ENCODE data around the gene SLC24A3.

DNA sequence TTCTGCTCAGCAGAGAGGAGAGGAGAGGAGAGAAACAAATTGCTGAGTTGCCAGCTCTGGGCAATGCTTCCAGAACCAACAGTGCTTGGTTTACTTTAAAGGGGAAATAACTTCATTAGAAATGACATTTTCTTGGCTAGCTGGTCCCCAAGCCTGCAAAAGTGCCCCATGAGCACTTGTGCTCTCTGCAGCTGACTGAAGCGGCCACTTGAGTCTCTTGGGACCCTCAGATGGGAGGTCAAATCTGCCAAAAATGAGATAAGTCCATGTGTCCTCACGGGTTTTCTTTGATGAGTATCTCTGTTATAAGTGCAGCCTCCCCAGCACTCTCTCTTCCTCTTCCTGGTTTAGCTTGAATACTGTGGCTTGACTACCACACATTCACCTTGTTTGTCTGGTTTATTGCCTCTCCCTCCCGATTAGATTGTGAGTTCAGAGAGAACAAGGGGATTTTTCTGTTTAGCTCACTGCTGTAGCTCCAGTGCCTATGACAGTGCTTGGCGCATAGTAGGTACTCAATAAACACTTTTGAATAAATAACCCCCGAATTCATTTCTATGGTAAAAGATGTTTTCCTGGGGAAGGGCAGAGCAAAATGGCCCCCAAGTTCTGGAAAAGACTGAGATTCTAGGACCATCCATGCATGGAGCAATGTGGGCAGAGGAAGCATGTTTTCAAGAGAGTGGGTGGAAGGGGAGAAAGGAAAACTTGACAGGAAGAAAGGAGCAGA is 538.6 kb downstream of the SLC24A3 start:
- TF ChIP-seq, protein P1, sequence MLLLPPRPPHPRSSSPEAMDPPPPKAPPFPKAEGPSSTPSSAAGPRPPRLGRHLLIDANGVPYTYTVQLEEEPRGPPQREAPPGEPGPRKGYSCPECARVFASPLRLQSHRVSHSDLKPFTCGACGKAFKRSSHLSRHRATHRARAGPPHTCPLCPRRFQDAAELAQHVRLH (tag by site-specific recombination; IDR thresholded peaks at IDR 0.05): no peak
- TF ChIP-seq, protein P2, sequence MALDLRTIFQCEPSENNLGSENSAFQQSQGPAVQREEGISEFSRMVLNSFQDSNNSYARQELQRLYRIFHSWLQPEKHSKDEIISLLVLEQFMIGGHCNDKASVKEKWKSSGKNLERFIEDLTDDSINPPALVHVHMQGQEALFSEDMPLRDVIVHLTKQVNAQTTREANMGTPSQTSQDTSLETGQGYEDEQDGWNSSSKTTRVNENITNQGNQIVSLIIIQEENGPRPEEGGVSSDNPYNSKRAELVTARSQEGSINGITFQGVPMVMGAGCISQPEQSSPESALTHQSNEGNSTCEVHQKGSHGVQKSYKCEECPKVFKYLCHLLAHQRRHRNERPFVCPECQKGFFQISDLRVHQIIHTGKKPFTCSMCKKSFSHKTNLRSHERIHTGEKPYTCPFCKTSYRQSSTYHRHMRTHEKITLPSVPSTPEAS (tag by site-specific recombination; IDR thresholded peaks at IDR 0.05): no peak
- TF ChIP-seq, protein P3, sequence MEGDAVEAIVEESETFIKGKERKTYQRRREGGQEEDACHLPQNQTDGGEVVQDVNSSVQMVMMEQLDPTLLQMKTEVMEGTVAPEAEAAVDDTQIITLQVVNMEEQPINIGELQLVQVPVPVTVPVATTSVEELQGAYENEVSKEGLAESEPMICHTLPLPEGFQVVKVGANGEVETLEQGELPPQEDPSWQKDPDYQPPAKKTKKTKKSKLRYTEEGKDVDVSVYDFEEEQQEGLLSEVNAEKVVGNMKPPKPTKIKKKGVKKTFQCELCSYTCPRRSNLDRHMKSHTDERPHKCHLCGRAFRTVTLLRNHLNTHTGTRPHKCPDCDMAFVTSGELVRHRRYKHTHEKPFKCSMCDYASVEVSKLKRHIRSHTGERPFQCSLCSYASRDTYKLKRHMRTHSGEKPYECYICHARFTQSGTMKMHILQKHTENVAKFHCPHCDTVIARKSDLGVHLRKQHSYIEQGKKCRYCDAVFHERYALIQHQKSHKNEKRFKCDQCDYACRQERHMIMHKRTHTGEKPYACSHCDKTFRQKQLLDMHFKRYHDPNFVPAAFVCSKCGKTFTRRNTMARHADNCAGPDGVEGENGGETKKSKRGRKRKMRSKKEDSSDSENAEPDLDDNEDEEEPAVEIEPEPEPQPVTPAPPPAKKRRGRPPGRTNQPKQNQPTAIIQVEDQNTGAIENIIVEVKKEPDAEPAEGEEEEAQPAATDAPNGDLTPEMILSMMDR (tag by site-specific recombination; IDR thresholded peaks at IDR 0.05): no peak
- TF ChIP-seq, protein P4, sequence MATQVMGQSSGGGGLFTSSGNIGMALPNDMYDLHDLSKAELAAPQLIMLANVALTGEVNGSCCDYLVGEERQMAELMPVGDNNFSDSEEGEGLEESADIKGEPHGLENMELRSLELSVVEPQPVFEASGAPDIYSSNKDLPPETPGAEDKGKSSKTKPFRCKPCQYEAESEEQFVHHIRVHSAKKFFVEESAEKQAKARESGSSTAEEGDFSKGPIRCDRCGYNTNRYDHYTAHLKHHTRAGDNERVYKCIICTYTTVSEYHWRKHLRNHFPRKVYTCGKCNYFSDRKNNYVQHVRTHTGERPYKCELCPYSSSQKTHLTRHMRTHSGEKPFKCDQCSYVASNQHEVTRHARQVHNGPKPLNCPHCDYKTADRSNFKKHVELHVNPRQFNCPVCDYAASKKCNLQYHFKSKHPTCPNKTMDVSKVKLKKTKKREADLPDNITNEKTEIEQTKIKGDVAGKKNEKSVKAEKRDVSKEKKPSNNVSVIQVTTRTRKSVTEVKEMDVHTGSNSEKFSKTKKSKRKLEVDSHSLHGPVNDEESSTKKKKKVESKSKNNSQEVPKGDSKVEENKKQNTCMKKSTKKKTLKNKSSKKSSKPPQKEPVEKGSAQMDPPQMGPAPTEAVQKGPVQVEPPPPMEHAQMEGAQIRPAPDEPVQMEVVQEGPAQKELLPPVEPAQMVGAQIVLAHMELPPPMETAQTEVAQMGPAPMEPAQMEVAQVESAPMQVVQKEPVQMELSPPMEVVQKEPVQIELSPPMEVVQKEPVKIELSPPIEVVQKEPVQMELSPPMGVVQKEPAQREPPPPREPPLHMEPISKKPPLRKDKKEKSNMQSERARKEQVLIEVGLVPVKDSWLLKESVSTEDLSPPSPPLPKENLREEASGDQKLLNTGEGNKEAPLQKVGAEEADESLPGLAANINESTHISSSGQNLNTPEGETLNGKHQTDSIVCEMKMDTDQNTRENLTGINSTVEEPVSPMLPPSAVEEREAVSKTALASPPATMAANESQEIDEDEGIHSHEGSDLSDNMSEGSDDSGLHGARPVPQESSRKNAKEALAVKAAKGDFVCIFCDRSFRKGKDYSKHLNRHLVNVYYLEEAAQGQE (tag by site-specific recombination; IDR thresholded peaks at IDR 0.05): no peak
- TF ChIP-seq, protein P5, sequence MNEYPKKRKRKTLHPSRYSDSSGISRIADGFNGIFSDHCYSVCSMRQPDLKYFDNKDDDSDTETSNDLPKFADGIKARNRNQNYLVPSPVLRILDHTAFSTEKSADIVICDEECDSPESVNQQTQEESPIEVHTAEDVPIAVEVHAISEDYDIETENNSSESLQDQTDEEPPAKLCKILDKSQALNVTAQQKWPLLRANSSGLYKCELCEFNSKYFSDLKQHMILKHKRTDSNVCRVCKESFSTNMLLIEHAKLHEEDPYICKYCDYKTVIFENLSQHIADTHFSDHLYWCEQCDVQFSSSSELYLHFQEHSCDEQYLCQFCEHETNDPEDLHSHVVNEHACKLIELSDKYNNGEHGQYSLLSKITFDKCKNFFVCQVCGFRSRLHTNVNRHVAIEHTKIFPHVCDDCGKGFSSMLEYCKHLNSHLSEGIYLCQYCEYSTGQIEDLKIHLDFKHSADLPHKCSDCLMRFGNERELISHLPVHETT (tag by site-specific recombination; IDR thresholded peaks at IDR 0.05): no peak
